ENCODE results near the gene TRERF1.
A peak's percentile ranks its signal among the peaks of the same experiment; 100 is the strongest.
"Not testable (repeated sequence)": the region's sequence is repeated elsewhere in the genome, so short reads cannot be mapped to it uniquely, and the experiment has no call there.

TRERF1 gene

GRCh38 chr6:42216495-42216894 lies 235.2 kb downstream of the TRERF1 start:
- DNase-seq: not testable (repeated sequence)

GRCh38 chr6:42212442-42212841 lies 239.3 kb downstream of the TRERF1 start:
- DNase-seq: no peak

- DNase-seq: no peak
Measured at GRCh38 chr6:42211726-42212125, 240.0 kb downstream of the TRERF1 start.

GRCh38 chr6:42210551-42210950 lies 241.2 kb downstream of the TRERF1 start:
- DNase-seq: peak; percentile 74 to 82

- not testable (repeated sequence) for DNase-seq
Measured at GRCh38 chr6:42207559-42207958, 244.2 kb downstream of the TRERF1 start.

GRCh38 chr6:42204768-42205282 lies 246.9 kb downstream of the TRERF1 start:
- DNase-seq: no peak

GRCh38 chr6:42203183-42203582 lies 248.5 kb downstream of the TRERF1 start:
- no peak for DNase-seq

GRCh38 chr6:42202131-42202915 lies 249.4 kb downstream of the TRERF1 start:
- not testable (repeated sequence) for DNase-seq

GRCh38 chr6:42201382-42201781 lies 250.3 kb downstream of the TRERF1 start:
- no peak for DNase-seq

- no peak for DNase-seq
Measured at GRCh38 chr6:42200035-42200434, 251.7 kb downstream of the TRERF1 start.

- DNase-seq: peak in 1 of 2 experiments; percentile 47
Measured at GRCh38 chr6:42199106-42199981, 252.4 kb downstream of the TRERF1 start.

- DNase-seq: peak; percentile 79 to 84
Measured at GRCh38 chr6:42197555-42198362, 254.0 kb downstream of the TRERF1 start.

- no peak for DNase-seq
Measured at GRCh38 chr6:42195415-42195814, 256.3 kb downstream of the TRERF1 start.

- DNase-seq: no peak
Measured at GRCh38 chr6:42194056-42194455, 257.7 kb downstream of the TRERF1 start.

- DNase-seq: no peak
Measured at GRCh38 chr6:42193491-42193894, 258.2 kb downstream of the TRERF1 start.

- DNase-seq: not testable (repeated sequence)
Measured at GRCh38 chr6:42192385-42192784, 259.3 kb downstream of the TRERF1 start.

- no peak for DNase-seq
Measured at GRCh38 chr6:42190554-42191183, 261.1 kb downstream of the TRERF1 start.

GRCh38 chr6:42188406-42188805 lies 263.3 kb downstream of the TRERF1 start:
- no peak for DNase-seq

- DNase-seq: no peak
Measured at GRCh38 chr6:42185597-42185996, 266.1 kb downstream of the TRERF1 start.

- no peak for DNase-seq
Measured at GRCh38 chr6:42184475-42184874, 267.3 kb downstream of the TRERF1 start.

- no peak for DNase-seq
Measured at GRCh38 chr6:42182101-42182500, 269.6 kb downstream of the TRERF1 start.

- DNase-seq: no peak
Measured at GRCh38 chr6:42179945-42180313, 271.8 kb downstream of the TRERF1 start.
